ENCODE results near the gene ZNF559. TPM values are rescaled to one million over a fixed set of nuclear protein-coding genes. Genes with fewer than 3 reads are reported as not detected.

ZNF559 gene
- total and polyA plus RNA-seq, 2 of the 8 experiments (the other 6 are each of a cell fraction or from before 2014, with no cell fraction given) = 10.2 to 17.6 TPM

GRCh38 chr19:9309139-9309973 lies 14.6 kb upstream of the ZNF559 start, which contains the start of gene ZNF699 (continued):
- no peak for TF ChIP-seq TEAD4 (IDR thresholded peaks at IDR 0.05; ENCODE audit: low read depth, low read length)
- no peak for TF ChIP-seq SUZ12 (IDR thresholded peaks at IDR 0.05; ENCODE audit: low read length)
- TF ChIP-seq SIX5 (IDR thresholded peaks at IDR 0.05; ENCODE audit: low read depth, low read length) = no peak
- no peak for TF ChIP-seq POLR2AphosphoS5 (IDR thresholded peaks at IDR 0.05; ENCODE audit: low read depth, low read length)
- no peak for TF ChIP-seq JUN (IDR thresholded peaks at IDR 0.05; ENCODE audit: low read depth, low read length)
- TF ChIP-seq EP300 (IDR thresholded peaks at IDR 0.05; ENCODE audit: borderline replicate concordance in 1 of 2, low read depth in 2 of 2, low read length in 2 of 2) = no peak
- TF ChIP-seq SP4 (IDR thresholded peaks at IDR 0.05; ENCODE audit: low read length) = no peak
- TF ChIP-seq SIN3A (conservative IDR thresholded peaks at IDR 0.05 in 1 of 2, IDR thresholded peaks at IDR 0.05 in 1 of 2; ENCODE audit: low read depth in 1 of 2, low read length in 2 of 2) = no peak
- TF ChIP-seq CREB1 (IDR thresholded peaks at IDR 0.05) = no peak
- TF ChIP-seq GABPA (IDR thresholded peaks at IDR 0.05; ENCODE audit: borderline replicate concordance, insufficient read depth, low read length) = no peak
- TF ChIP-seq KDM5A (IDR thresholded peaks at IDR 0.05; ENCODE audit: low read length) = no peak
- TF ChIP-seq JUND (IDR thresholded peaks at IDR 0.05; ENCODE audit: low read length) = no peak
- TF ChIP-seq SIRT6 (IDR thresholded peaks at IDR 0.05; ENCODE audit: low read length) = no peak
- TF ChIP-seq RAD21 (IDR thresholded peaks at IDR 0.05 in 1 of 2, conservative IDR thresholded peaks at IDR 0.05 in 1 of 2; ENCODE audit: low read depth in 2 of 2, low read length in 2 of 2) = no peak
- no peak for TF ChIP-seq GTF2F1 (IDR thresholded peaks at IDR 0.05; ENCODE audit: borderline replicate concordance, low read depth, low read length)
- no peak for TF ChIP-seq CBX5 (IDR thresholded peaks at IDR 0.05; ENCODE audit: low read depth, low read length)
- no peak for TF ChIP-seq CHD1 (IDR thresholded peaks at IDR 0.05; ENCODE audit: low read depth, low read length)
- TF ChIP-seq ASH2L (IDR thresholded peaks at IDR 0.05; ENCODE audit: low read length) = peak; percentile 64
- TF ChIP-seq KDM4A (IDR thresholded peaks at IDR 0.05; ENCODE audit: low read depth, low read length, severe bottlenecking) = peak; percentile 24
- no peak for TF ChIP-seq CTBP2 (IDR thresholded peaks at IDR 0.05; ENCODE audit: borderline replicate concordance, insufficient read depth, insufficient read length, low read length)
- no peak for TF ChIP-seq RNF2 (IDR thresholded peaks at IDR 0.05; ENCODE audit: borderline replicate concordance, low read depth, low read length, missing control alignments, poor library complexity, severe bottlenecking)
- peak in 1 of 2 experiments; percentile 63; a peak in 2 of 3 replicates for TF ChIP-seq POLR2A (IDR thresholded peaks at IDR 0.05; ENCODE audit: control extremely low read depth in 1 of 2, low read depth in 2 of 2, low read length in 2 of 2)
- no peak; a peak in 1 of 4 replicates for TF ChIP-seq HDAC2 (IDR thresholded peaks at IDR 0.05; ENCODE audit: borderline replicate concordance in 1 of 2, low read depth in 2 of 2, low read length in 2 of 2)

All from H1 (cell line).